Fibroblast of lung (primary cell): Measurements from ENCODE around the gene KLRB1.
"Not testable (repeated sequence)": the region's sequence is repeated elsewhere in the genome, so short reads cannot be mapped to it uniquely, and the experiment has no call there.

Experiments used
- EZH2 ChIP-seq: IDR thresholded peaks from 2 replicates; pipeline ENCODE4 v1.5.1; 2012; ENCODE audit warnings: low read length, control low read depth, mild to moderate bottlenecking; ENCODE audit errors: missing control alignments
- TF ChIP-seq, protein P1 (sequence below), 2 donors: IDR thresholded peaks in 1 of 2; conservative IDR thresholded peaks in 1 of 2; 1 replicate in 1 of 2; 2 replicates in 1 of 2; pipeline ENCODE4 v1.5.1; 2011 to 2012; ENCODE audit warnings: low read length in 2 of 2, control low read depth in 1 of 2, inconsistent platforms in 1 of 2, low read depth in 1 of 2, mild to moderate bottlenecking in 1 of 2

DNA sequence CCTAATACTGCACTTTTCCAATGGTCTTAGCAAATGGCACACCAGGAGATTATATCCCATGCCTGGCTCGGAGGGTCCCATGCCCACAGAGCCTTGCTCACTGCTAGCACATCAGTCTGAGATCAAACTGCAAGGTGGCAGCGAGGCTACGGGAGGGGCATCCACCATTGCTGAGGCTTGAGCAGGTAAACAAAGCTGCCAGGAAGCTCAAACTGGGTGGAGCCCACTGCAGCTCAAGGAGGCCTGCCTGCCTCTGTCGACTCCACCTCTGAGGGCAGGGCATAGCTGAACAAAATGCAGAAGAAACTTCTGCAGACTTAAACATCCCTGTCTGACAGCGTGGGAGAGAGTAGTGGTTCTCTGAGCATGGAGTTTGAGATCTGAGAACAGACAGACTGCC, 2.9 kb upstream of the KLRB1 start:
- TF ChIP-seq, protein P1, sequence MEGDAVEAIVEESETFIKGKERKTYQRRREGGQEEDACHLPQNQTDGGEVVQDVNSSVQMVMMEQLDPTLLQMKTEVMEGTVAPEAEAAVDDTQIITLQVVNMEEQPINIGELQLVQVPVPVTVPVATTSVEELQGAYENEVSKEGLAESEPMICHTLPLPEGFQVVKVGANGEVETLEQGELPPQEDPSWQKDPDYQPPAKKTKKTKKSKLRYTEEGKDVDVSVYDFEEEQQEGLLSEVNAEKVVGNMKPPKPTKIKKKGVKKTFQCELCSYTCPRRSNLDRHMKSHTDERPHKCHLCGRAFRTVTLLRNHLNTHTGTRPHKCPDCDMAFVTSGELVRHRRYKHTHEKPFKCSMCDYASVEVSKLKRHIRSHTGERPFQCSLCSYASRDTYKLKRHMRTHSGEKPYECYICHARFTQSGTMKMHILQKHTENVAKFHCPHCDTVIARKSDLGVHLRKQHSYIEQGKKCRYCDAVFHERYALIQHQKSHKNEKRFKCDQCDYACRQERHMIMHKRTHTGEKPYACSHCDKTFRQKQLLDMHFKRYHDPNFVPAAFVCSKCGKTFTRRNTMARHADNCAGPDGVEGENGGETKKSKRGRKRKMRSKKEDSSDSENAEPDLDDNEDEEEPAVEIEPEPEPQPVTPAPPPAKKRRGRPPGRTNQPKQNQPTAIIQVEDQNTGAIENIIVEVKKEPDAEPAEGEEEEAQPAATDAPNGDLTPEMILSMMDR (conservative IDR thresholded peaks at IDR 0.05 in 1 of 2, IDR thresholded peaks at IDR 0.05 in 1 of 2; ENCODE audit: low read depth in 1 of 2, low read length in 2 of 2): not testable (repeated sequence)
- not testable (repeated sequence) for TF ChIP-seq EZH2
